Body of pancreas (tissue), 4 donors: ENCODE results near the gene GFRA1. TPM values are rescaled to one million over a fixed set of nuclear protein-coding genes. Genes with fewer than 3 reads are reported as not detected.

Experiments
- ATAC-seq: fragments of 150-250 bp; one replicate; pipeline ENCODE4 v1.9.1; 2016
- DNase-seq, 4 donors: peaks; one replicate each; pipeline ENCODE4 v3.0.0-alpha.2; 2019
- H3K27ac ChIP-seq, 4 donors: fragments of 200-600 bp; sonication (generic); 1 replicate in 3 of 4; 2 replicates in 1 of 4; pipeline versions ENCODE4 v1.5.1 to v1.6.1; 2016 to 2019; ENCODE audit warnings: mild to moderate bottlenecking in 1 of 4, mixed read lengths in 1 of 4, moderate library complexity in 1 of 4
- H3K27me3 ChIP-seq, 2 donors: fragments of 200-600 bp; sonication (generic); one replicate each; pipeline ENCODE4 v1.6.0; 2016; ENCODE audit warnings: mild to moderate bottlenecking in 1 of 2
- H3K36me3 ChIP-seq, 2 donors: fragments of 200-600 bp; sonication (generic); replicated peaks in 1 of 2; 2 replicates each; pipeline ENCODE4 v1.5.1; 2016; ENCODE audit warnings: low read depth in 2 of 2; ENCODE audit not compliant: insufficient read depth in 1 of 2
- H3K4me1 ChIP-seq: fragments of 200-600 bp; sonication (generic); one replicate; pipeline ENCODE4 v1.6.0; 2016
- H3K4me3 ChIP-seq, 2 donors: fragments of 200-600 bp; sonication (generic); 1 replicate in 1 of 2; 2 replicates in 1 of 2; pipeline ENCODE4 v1.5.1; 2016 to 2019
- H3K9me3 ChIP-seq, 3 donors: fragments of 200-600 bp; sonication (generic); 1 replicate in 2 of 3; 2 replicates in 1 of 3; pipeline ENCODE4 v1.5.1; 2016
- POLR2A ChIP-seq, 3 donors: fragments of 450-650 bp; IDR thresholded peaks; one replicate each; pipeline ENCODE4 v1.6.1; 2016; ENCODE audit warnings: antibody characterized with exemption in 3 of 3, mild to moderate bottlenecking in 2 of 3
- whole genome bisulfite sequencing, 2 donors: methylation state at CpG; one replicate each; pipeline ENCODE4 v1.1.5; 2017; 5-methylcytosine and 5-hydroxymethylcytosine counted together
- intact Hi-C: fragments of 100-400 bp; cut with DNase I; formaldehyde crosslinking; loops from one replicate; pipeline ENCODE4 v1.15.1; 2023
- total RNA-seq, 2 donors: library from RNA; depleted of rRNA; stranded (reverse); fragments of >200 nt; gene quantifications; one replicate each; pipeline ENCODE4 v1.1.0, GENCODE V29; 2016
- TF ChIP-seq, protein P1 (sequence below), 7 experiments: fragments of 450-650 bp in 4 of 7; fragments of 200-600 bp in 3 of 7; sonication (generic) in 3 of 7; IDR thresholded peaks; one replicate each; pipeline ENCODE4 v1.5.1; 2016 to 2019; ENCODE audit warnings: antibody characterized with exemption in 7 of 7

GFRA1 gene
- total RNA-seq, 2 donors from 2014 or later: 4.2 to 6.9 TPM

- intact Hi-C loops: no loop called here
- no peaks in the 10 kb centered on the region for H3K9me3 ChIP-seq
- no peaks in the 10 kb centered on the region for H3K36me3 ChIP-seq
- TF ChIP-seq, protein P1, sequence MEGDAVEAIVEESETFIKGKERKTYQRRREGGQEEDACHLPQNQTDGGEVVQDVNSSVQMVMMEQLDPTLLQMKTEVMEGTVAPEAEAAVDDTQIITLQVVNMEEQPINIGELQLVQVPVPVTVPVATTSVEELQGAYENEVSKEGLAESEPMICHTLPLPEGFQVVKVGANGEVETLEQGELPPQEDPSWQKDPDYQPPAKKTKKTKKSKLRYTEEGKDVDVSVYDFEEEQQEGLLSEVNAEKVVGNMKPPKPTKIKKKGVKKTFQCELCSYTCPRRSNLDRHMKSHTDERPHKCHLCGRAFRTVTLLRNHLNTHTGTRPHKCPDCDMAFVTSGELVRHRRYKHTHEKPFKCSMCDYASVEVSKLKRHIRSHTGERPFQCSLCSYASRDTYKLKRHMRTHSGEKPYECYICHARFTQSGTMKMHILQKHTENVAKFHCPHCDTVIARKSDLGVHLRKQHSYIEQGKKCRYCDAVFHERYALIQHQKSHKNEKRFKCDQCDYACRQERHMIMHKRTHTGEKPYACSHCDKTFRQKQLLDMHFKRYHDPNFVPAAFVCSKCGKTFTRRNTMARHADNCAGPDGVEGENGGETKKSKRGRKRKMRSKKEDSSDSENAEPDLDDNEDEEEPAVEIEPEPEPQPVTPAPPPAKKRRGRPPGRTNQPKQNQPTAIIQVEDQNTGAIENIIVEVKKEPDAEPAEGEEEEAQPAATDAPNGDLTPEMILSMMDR (IDR thresholded peaks at IDR 0.05): no peak
- TF ChIP-seq POLR2A (IDR thresholded peaks at IDR 0.05): no peak
- 42 to 97% methylated on average over 1 of the region's 1 CpG for WGBS, 2 donors
- ATAC-seq (no peak), DNase-seq (no peak)
- H3K4me3 ChIP-seq: no peak overlapping the region
- H3K4me1 ChIP-seq: no peaks in the 10 kb centered on the region
- H3K27me3 ChIP-seq: no peaks in the 10 kb centered on the region
- no peak overlapping the region for H3K27ac ChIP-seq
These were observed 143.0 kb downstream of the GFRA1 start for GRCh38 chr10:116130006-116130405.

- H3K27me3 ChIP-seq: no peaks in the 10 kb centered on the region
- intact Hi-C loops: no loop called here
- no peak overlapping the region for H3K27ac ChIP-seq
- no peak for TF ChIP-seq POLR2A (IDR thresholded peaks at IDR 0.05)
- TF ChIP-seq, protein P1 (IDR thresholded peaks at IDR 0.05): no peak
- no peak for ATAC-seq
- no peaks in the 10 kb centered on the region for H3K4me1 ChIP-seq
- no peak for DNase-seq
- 88 to 89% methylated on average over 10 of the region's 10 CpGs for WGBS, 2 donors
- H3K36me3 ChIP-seq: no peaks in the 10 kb centered on the region
- no peak overlapping the region for H3K4me3 ChIP-seq
- no peaks in the 10 kb centered on the region for H3K9me3 ChIP-seq
These were observed 145.9 kb downstream of the GFRA1 start for GRCh38 chr10:116126954-116127695.

- Histone ChIP-seq H3K4me3 (no peak overlapping the region), H3K9me3 (no peaks in the 10 kb centered on the region), H3K4me1 (no peaks in the 10 kb centered on the region), H3K27me3 (no peaks in the 10 kb centered on the region), H3K27ac (no peak overlapping the region), H3K36me3 (no peaks in the 10 kb centered on the region)
- no peak for ATAC-seq
- TF ChIP-seq, protein P1 (IDR thresholded peaks at IDR 0.05): no peak
- no peak for TF ChIP-seq POLR2A (IDR thresholded peaks at IDR 0.05)
- no peak for DNase-seq
- intact Hi-C loops: no loop called here
- WGBS, 2 donors: 93 to 100% methylated on average over 3 of the region's 3 CpGs
These were observed 146.8 kb downstream of the GFRA1 start for GRCh38 chr10:116126239-116126638.

DNA sequence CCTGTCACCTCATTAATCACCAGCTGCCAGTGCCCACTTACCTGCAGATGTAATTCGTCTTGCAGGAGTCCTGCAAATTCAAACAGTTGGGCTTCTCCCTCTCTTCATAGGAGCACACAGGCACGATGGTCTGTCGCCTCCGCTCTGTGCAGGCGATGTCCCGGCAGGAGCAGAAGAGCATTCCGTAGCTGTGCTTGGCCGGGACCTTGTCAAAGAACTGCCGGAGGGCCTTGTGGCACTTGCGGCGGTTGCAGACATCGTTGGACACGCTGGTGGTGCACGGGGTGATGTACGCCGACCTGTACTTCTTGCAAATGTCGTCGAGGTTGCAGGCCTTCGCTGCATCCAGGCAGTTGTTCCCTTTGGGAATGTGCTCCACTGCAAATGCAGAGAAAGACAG, 147.8 kb downstream of the GFRA1 start:
- no peaks in the 10 kb centered on the region for H3K4me1 ChIP-seq
- ATAC-seq (no peak), DNase-seq (no peak)
- intact Hi-C loops: no loop called here
- no peaks in the 10 kb centered on the region for H3K36me3 ChIP-seq
- H3K4me3 ChIP-seq: no peak overlapping the region
- no peaks in the 10 kb centered on the region for H3K9me3 ChIP-seq
- WGBS, 2 donors: 85% methylated on average over 13 to 19 of the region's 19 CpGs
- H3K27ac ChIP-seq: no peak overlapping the region
- H3K27me3 ChIP-seq: no peaks in the 10 kb centered on the region
- TF ChIP-seq, protein P1 (IDR thresholded peaks at IDR 0.05): no peak
- TF ChIP-seq POLR2A (IDR thresholded peaks at IDR 0.05): no peak

DNA sequence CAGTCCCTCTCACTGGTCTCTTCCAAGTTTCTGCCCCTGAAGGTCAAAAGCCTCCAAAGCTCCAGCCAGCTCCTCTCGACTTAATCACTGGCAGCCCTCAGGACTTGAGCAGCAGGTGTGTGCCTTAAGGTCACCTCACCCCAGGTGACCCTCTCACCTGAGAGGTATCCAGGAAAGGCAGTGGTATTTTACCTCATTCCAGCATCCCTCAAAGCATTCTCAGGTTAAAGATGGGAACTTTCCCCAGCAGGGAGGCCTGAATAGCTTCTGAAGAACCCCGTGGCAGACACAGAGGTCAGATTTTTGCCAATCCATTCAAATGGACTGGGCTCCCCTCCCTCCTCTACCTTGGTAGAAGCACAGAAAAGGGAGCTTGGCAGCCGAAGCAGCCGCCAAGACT, 148.2 kb downstream of the GFRA1 start:
- no peaks in the 10 kb centered on the region for H3K27me3 ChIP-seq
- no peak overlapping the region for H3K4me3 ChIP-seq
- H3K4me1 ChIP-seq: no peaks in the 10 kb centered on the region
- DNase-seq (no peak), ATAC-seq (no peak)
- no peaks in the 10 kb centered on the region for H3K9me3 ChIP-seq
- TF ChIP-seq, protein P1 (IDR thresholded peaks at IDR 0.05): no peak
- TF ChIP-seq POLR2A (IDR thresholded peaks at IDR 0.05): no peak
- H3K36me3 ChIP-seq: no peaks in the 10 kb centered on the region
- intact Hi-C loops: no loop called here
- WGBS, 2 donors: 49 to 53% methylated on average over 4 of the region's 4 CpGs
- H3K27ac ChIP-seq: no peak overlapping the region
